SW480 (cell line): ENCODE measurements around the gene NUDT5.
"Not testable (repeated sequence)": the region's sequence is repeated elsewhere in the genome, so short reads cannot be mapped to it uniquely, and the experiment has no call there.

Experiments
- DNase-seq: peaks from one replicate; pipeline ENCODE4 v3.0.0-alpha.2; 2016; ENCODE audit warnings: low spot score

The NUDT5 gene

DNA sequence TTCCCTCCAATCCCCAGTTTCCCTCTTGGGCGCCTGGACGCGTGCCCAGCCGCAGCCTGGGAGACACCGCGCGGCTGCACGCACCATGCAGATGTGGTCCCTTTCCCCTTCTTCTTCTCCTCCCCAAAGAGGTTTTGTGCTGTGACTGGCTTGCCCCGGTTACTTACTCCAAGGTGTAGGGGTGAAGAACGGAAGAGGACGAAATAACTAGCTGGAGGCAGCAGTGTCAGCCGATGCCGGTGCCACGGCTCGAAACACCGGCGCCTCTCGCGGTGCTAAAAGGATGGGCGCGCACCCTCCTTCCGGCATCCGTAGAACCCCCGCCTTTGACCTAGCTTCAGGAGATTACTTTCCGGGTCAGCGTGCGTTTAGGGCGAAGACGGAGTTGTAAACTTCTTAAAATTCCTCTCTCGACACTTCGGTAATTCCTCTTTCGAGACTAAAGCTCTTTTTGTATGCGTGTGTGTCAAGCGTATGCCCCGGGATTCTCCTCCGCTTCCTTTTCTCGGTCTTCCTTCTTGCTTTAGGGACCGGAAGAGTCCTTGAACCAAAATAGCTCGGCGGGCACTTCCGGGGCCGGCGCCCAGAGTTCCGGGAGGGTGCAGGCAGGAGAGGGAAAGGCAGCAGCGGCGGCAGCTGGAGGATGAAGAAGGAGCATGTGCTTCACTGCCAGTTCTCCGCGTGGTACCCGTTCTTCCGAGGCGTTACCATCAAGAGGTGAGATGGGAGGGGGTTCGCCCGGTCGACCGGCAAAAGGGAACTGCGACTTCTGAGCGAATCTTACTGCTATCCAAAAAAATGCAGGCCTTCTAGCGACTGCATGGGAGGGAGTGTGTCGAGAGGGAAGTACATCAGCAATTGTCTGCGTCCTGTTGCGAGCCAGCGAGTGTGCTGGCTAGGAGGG lies at the start of gene NUDT5, which contains the start of gene CDC123:
NUDT5 (minus strand) TSS at position 289 of the 904 bp plus-strand sequence. CDS start 9,600 bp downstream, outside the sequence.
CDC123 (plus strand) TSS at position 586 of the 904 bp plus-strand sequence; CDS start at position 644, 58 bp downstream.
- peak; percentile 87 for DNase-seq

- no peak for DNase-seq
These were observed 48.4 kb upstream of the NUDT5 start for GRCh38 chr10:12243864-12244620.

DNA sequence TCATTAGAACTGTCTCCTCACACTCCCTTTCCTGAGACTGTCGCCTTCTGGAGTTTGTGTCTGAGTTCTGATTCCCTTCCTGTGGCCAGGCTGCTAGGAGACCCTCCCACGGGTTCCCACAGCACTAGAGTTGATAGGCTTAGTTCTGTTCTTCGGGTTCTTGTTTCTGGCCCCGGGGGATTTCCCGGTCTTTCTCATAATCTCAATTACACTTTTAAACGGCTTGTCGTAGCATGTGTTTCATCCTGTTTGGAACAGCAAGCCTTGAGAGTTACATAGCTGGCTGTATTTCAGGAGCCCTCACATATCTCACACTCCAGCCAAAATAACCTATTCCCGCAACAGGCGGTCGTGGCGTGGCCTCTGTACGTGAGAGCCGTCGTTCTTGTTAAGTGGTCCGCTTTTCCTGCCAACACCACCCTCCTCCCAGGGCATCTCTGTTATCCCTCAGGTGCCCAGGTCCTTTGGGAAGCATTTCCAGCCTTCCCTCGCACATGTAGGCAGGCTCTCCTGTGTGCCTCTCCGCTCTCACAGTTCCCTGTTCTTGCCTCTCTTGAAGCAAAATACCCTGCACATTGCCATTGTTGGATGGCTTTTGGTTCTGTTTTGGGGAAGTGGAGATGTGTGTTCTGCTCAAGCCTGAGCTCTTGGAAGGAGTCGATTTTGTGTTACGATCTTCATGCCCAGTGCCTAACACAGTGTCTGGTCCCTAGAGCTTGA lies 46.3 kb upstream of the NUDT5 start:
- no peak for DNase-seq

GRCh38 chr10:12238821-12239220 lies 43.1 kb upstream of the NUDT5 start:
- no peak for DNase-seq

GRCh38 chr10:12237265-12238220 lies 41.9 kb upstream of the NUDT5 start:
- DNase-seq, result no peak

- DNase-seq, result no peak
These were observed 40.1 kb upstream of the NUDT5 start for GRCh38 chr10:12235796-12236195.

DNA sequence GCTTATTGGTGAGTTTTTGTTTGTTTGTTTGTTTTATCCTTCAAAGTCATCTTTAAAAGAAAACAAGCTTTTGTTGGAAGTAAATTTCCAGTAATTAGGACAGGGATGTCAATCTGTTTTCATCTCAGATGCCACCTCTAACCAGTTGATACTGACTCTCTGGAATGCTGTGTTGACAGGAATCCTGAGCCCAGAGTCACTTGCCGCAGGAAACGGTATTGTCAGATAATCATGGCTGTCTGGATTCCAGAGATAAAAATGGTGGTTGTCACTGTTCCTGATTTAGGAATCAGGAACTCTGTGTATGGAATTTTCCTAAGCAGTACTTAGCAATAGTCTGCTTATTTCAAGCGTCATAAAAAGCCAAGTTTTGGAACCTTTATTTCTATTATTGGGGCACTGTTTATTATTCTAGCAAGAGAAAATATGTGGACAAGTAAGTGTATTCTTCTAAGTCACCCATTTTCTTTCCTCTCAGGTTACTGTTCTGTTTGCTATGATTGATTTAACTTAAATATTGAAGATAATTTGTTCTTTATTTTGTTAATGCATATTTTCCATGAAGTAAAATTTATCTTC lies 39.5 kb upstream of the NUDT5 start:
- no peak for DNase-seq

- not testable (repeated sequence) for DNase-seq
These were observed 39.0 kb upstream of the NUDT5 start for GRCh38 chr10:12234687-12235086.

DNA sequence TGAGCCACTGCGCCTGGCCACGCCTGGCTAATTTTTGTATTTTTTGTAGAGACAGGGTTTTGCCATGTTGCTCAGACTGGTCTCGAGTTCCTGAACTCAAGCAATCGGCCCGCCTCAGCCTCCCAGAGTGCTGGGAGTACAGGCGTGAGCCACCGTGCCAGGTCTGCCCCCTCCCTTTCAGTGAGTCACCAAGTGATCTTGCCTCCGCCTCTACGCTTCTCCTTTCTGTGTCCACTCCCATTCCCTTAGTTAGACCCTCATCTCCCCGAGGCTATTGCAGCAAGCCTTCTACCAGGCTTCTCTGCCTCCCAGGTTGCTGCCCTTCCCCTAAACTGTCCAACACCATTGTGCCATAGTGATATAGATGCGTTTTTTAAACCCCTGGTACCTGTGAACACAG lies 33.2 kb upstream of the NUDT5 start:
- no peak for DNase-seq

DNA sequence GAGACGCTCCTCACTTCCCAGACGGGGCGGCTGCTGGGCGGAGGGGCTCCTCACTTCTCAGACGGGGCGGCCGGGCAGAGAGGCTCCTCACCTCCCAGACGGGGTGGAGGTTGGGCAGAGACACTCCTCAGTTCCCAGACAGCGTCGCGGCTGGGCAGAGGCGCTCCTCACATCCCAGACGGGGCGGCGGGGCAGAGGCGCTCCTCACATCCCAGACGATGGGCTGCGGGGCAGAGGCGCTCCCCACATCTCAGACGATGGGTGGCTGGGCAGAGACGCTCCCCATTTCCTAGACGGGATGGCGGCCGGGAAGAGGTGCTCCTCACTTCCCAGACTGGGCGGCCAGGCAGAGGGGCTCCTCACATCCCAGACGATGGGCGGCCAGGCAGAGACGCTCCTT lies 30.7 kb upstream of the NUDT5 start:
- not testable (repeated sequence) for DNase-seq

DNA sequence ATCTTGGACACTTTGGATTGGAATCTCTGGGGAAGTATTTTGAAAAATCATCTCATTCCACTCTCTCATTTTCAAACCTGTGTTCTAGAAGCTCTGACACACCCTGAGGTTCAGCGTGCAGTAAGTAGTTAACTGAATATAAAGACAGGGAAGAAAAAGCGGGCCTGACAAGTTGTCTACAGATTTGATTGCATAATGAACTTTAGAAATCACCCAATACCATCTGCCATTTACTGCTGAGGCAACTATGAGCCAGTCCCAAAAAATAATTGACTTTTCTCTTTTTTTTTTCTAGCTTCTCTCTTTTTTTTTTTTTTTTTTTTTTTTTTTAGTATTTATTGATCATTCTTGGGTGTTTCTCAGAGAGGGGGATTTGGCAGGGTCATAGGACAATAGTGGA lies 29.8 kb upstream of the NUDT5 start:
- DNase-seq, result no peak

DNA sequence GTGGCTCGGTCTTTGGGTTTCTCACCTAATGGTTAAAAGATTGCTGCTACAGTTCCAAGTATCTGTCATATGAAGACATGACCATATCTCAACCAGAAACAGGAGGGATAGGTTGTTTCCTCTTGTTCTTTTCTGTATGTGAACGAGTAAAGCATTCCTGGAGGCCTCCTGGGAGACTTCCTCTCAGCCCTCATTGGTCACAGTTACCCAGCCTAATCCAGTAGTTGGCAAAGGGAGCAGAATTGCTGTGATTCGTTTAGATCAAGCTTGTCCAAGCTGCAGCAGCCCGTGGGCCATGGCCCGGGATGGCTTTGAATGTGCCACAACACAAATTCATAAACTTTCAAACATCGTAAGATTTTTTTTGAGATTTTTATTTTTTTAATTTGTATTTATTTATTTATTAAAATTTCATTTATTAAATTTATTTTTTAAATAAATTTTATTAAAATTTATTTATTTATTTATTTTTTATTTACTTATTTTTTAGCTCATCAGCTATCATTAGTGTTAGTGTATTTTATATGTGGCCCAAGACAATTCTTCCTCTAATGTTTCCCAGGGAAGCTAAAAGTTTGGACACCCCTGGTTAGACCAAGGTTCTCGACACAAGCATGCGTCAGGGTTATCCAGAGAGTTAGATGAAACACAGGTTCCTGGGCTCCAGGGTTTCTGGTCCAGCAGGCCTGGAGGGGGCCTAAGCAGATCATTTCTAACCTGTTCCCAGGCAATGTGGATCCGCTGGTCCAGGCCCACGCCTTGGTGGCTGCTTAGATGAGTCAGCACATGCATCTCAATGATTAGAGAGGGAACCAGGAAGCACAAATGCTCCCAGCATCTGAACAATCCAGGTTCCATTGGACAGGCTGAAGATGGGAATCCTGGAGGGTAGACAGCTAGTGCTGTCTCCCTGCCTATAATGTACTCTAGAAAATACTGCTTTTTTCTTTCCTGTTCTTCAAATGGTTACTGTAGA lies 25.9 kb upstream of the NUDT5 start:
- peak; percentile 17 for DNase-seq

DNA sequence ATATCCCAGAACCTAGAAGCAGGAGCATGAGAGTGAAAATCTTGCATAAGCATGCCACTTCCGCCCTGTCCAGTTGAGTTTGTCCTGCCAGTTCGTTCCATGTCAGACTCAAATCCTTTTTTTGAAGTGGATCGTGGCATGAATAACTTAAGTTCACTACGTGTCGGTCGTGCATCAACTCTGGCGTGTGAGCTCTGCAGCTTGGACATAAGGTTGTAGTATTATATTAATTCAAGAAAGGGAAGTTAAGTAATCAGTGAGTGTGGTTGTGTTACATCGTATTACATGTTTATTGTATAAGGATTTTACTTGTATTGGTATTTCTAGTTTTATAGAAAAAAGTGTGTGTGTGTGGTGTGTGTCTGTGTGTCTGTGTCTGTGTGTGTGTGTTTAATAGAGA lies 23.3 kb upstream of the NUDT5 start:
- no peak for DNase-seq

GRCh38 chr10:12214763-12215218 lies 19.1 kb upstream of the NUDT5 start:
- peak; percentile 20 for DNase-seq

GRCh38 chr10:12214093-12214492 lies 18.4 kb upstream of the NUDT5 start:
- no peak for DNase-seq

DNA sequence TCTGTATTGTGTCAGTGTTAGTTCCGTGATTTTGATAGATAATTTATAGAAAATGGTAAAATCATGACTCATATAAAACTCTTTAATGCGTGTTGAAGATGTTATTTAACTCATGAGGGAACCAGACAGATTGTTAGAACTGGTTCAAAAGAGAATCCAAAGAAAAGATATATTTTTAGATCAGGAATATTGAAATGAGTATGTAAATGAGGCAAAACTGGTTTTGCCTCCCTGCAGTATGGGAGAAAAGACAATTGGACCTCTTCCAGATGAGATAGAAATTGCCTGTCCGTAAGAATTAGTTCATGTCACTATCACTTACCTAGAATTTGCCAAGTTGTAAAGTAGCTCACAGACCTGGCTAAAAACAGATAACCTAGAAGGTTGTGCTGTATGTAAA lies 17.9 kb upstream of the NUDT5 start:
- DNase-seq, result no peak

DNA sequence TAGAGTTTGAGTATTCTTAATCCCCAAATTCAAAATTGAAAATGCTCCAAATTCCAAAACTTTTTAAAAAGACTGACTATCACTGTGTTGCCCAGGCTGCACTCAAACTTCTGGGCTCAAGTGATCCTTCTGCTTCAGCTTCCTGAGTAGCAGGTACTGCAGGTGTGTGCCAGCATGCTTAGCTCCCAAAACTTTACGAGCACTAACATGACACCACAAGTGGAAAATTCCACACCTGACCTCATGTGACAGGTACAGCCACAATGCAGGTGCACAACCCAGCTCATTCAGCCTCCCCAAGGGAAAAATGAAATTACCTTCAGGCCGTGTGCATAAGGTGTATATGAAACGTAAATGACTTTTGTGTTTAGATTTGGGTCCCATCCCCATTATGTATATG lies 16.8 kb upstream of the NUDT5 start:
- no peak for DNase-seq

- DNase-seq, result no peak
These were observed 12.8 kb upstream of the NUDT5 start for GRCh38 chr10:12208460-12208859.

- DNase-seq, result no peak
These were observed 11.4 kb upstream of the NUDT5 start for GRCh38 chr10:12207114-12207513.
